HG02852 (cell line): ENCODE measurements around the gene COG4.

Source experiments
- ATAC-seq: cut with Tn5 transposase; IDR thresholded peaks from one replicate; pipeline ENCODE4 v1.9.1; 2021; ENCODE audit warnings: mild to moderate bottlenecking, moderate library complexity; ENCODE audit not compliant: unreplicated experiment

The COG4 gene

DNA sequence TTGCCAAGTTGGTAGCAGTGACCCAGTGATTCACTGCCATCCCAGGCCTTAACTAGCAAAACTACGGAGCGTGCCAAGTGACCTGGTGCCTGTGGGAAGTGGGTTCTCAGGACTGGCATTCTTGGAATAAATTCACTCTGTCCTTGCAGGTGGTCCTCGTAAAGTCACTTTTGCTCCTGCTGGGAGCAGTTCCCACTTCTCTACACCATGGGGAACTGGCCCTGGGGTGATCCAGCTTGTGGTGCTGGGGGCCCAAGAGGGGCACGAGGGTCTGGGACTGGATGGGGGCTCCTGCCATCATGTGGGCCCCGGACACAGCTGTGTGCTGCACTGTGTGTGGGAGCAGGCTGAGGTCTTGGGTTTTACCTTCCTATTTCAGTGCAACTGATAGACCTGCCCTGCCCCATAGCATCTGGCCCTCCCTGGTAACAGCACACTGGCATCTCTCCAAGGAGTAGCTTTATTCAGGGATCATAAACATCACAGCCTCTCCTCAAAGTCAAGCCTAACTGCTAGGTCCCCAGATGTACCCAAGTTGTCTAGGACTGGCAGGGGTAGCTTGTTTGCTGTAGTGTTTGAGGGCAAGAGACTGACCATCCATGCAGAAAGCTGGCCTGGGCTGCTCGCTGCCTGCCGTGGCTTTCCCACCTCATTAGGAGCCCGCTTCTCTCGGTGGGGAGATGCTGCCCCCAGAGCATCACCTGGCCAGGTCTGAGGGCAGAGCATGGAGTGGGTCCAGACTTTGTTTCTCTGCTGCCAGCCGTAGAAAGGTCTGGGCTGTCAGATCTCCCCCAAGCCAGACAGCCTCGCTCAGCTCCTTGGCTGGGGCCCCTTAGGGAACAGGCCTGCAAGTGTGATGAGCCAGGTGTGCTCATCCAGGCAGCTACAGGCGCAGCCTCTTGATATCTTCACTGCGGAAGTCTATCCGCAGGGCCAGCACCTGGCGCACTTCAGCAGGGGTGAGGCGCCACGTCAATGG, 42.9 kb downstream of the COG4 start:
- no peak for ATAC-seq

DNA sequence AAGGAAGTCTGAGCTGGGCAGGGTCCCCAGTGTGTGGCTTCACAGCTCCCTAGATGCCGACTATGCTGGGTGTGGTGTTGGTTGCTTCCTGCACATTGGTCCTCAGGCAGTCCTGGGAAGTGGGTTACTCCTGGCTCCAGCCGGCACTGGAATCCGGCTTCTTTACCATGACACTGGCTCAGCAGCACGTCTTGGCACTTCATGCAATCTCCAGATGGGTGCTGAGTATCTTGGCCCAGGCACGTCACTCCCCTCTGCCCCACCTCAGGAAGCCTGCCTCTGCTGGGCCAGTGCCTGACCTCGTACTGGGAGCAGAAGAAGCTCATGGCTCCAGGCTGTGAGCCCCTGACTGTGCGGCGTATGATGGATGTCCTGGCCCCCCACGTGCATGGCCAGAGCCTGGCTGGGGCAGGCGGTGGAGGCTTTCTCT, 44.4 kb downstream of the COG4 start:
- ATAC-seq, result no peak

GRCh38 chr16:70478169-70478568, 45.2 kb downstream of the COG4 start:
- ATAC-seq, result no peak

DNA sequence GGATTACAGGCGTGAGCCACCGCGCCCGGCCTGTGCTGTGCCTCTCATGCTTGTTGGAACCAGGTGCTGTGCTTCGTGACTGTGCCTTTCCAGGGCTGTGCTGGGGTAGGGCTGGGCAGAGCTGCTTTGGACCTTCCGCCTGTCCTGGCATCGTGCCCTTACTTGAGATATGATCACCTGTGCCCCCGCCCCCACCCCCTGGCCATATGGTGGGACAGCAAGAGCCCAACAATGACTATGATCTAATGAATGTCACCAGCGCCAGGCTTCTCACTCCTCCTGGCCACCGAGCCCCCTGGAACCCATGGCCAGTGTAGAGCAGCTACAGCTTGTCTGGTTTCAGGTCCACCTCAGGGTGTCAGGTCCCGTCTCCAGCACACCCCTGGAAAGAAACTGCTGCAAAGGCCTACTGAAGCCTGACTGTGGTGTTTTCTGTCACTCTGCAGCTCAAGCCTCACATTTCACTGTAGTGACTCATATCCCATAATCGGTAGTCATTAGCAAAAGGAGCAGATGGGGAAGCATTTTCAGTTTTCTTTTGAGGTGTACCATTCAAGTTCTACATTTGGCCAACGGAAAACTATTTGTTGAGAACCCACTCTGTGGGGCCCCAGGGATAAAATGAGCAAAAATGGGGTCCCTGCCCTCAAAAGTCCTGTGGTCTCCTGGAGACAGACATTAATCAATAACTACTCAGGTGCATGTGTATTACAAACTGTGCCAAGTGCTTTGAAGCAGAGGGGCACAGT, 46.9 kb downstream of the COG4 start:
- peak; percentile 91 for ATAC-seq

DNA sequence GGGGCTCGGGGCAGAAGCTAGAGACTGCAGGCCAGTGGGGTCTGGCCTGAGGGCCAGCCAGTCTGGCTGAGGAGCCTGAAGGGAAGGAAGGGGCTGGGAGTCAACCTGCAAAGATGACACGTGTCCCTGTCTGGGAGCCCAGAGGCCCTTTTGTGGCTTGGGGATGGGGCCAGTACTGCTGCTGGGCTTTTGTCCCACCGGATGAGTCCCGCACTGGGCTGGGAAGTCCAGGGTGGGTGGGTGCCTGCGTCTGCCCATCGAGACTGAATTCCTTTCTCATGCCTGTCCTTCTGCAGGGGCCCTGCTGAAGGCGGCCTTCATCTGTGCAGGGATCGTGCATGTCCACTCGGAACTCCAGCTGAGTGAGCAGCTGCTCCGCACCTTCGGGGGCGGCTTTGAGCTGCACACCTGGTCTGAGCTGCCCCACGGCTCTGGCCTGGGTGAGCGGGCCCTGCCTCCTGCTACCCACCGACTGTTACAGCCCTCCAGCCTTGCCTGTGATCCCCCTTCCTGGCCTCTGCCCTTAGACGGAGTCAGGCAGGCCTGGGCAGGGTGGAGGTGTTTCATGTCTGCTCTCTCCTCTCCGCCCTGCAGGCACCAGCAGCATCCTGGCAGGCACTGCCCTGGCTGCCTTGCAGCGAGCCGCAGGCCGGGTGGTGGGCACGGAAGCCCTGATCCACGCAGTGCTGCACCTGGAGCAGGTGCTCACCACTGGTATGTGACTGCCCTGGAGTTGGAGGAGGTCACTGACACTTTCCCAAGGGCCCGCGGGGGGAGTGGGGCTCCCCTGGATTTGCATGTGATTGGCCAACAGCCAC, 48.1 kb downstream of the COG4 start:
- no peak for ATAC-seq

- no peak for ATAC-seq
Measured at GRCh38 chr16:70474320-70475053, 48.9 kb downstream of the COG4 start.

GRCh38 chr16:70473446-70474319, 49.7 kb downstream of the COG4 start:
- ATAC-seq, result no peak

- ATAC-seq, result no peak
Measured at GRCh38 chr16:70472786-70473433, 50.4 kb downstream of the COG4 start.

DNA sequence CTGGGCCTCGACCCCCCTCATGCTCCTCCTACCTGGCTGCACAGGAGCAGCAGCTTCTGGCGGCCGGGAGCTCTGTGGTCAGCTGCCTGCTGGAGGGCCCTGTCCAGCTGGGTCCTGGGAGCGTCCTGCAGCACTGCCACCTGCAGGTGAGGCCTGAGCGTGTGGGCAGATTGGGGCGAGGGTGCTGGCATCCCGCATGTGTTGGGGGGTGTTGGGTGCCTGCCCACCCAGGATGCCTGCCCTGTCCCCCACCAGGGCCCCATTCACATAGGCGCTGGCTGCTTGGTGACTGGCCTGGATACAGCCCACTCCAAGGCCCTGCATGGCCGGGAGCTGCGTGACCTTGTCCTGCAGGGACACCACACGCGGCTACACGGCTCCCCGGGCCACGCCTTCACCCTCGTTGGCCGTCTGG, 52.4 kb downstream of the COG4 start:
- ATAC-seq, result no peak

DNA sequence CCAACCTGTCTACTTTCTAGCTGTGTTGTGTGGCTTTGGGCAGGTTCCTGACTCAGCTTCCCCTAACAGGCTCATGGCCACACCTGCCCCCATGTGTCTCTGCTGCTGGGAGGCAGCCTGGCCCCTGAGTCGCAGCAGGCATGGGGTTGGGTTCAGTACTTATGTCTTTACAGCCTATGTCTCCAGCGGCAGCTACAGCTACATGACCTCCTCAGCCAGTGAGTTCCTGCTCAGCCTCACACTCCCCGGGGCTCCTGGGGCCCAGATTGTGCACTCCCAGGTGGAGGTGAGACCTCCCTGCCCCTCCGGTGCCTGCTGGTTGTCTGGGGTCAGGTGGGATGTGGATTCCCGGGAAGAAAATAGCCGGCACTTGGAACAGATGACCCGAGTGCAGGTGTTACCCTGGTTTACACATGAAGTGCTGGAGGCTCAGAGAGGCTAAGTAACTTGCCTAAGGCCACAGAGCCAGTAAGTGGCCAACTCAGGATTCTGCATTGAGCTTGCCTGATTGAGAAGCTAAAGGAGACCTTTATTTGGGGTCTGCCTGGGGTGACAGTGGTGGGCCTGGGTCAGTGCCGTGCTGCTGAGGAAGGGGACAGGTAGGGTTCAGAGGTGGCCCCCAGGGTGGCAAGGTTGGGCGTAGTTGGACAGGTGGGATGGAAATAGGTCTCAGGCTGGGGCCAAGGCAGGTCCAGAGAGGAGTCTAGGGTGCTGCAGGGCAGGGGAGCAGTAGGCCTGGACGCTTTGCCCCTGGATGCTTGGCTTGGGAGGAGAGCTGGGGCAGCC, 53.0 kb downstream of the COG4 start:
- ATAC-seq, result no peak

DNA sequence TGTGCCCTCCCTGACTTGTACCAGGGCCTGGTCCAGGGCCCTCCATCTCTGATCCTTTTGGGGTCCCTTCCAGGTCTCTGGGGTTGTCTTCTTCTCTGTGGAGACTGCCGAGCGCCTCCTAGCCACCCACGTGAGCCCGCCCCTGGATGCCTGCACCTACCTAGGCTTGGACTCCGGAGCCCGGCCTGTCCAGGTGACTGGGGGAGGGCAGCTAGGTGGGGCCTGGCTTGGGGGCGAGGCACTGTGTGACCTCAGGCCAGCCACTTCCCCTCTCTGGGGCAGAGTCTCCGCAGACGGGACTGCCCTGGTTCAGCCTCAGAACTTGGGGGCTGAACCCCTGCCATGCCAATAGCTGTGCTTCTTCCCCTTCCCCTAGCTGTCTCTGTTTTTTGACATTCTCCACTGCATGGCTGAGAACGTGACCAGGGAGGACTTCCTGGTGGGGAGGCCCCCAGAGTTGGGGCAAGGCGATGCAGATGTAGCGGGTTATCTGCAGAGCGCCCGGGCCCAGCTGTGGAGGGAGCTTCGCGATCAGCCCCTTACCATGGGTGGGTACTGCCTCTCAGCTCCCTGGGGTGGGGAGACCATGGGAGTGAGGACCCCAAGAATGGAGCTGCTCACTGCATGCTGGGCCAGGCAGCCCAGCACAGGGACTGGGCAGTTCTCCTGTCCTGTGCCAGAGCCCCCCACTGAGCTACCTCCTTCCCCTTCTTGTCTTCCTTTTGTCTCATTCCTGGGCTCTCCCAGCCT, 54.4 kb downstream of the COG4 start:
- ATAC-seq, result no peak

GRCh38 chr16:70467608-70468007, 55.7 kb downstream of the COG4 start:
- ATAC-seq, result no peak

DNA sequence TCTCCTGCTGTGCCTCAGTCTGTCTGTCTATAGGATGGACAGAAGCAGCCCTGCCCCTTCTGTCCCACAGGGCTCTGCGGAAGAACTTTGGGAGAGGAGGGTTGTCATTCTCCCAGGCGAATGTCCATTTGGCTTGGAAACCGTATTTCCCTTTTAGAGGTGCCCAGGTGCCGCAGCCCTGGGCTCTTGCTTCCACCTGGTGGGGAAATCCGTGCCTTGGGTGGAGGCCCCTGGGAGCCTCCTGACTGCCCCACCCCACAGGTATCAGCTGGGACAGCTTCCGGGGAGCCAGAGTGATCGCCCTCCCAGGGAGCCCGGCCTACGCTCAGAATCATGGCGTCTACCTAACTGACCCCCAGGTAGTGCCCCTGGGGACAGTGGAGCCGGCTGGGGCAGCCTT, 56.2 kb downstream of the COG4 start:
- no peak for ATAC-seq

GRCh38 chr16:70466805-70467076, 56.6 kb downstream of the COG4 start:
- no peak for ATAC-seq

- no peak for ATAC-seq
Measured at GRCh38 chr16:70465999-70466804, 57.2 kb downstream of the COG4 start.

DNA sequence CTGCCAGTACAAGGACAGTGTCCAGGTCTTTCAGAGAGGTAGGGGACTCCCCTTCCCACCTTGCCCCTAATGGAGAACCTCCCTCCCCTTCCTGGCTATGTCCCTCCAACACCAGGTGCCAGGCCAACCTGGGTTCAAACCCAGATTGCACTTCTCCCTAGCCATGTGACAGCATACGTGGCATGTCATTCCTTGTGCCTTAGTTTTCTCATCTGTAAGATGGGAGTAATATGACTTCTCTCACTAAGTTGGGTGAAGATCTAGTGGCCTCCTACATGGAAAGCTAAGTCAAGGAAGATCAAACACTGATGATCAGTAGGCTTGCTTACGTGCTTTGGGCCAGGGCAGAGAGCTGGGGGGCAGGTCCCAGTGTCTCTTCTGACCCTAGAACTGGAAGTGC, 60.1 kb downstream of the COG4 start:
- no peak for ATAC-seq

- ATAC-seq, result no peak
Measured at GRCh38 chr16:70460737-70461261, 62.6 kb downstream of the COG4 start.
